HFF-Myc (cell line): ENCODE measurements around the gene SFTPA1.
"Not testable (repeated sequence)": the region's sequence is repeated elsewhere in the genome, so short reads cannot be mapped to it uniquely, and the experiment has no call there.

Experiments used
- DNase-seq: peaks from one replicate; pipeline ENCODE4 v3.0.0-alpha.2; 2011; ENCODE audit warnings: low read depth; ENCODE audit errors: extremely low read depth
- H3K4me3 ChIP-seq: replicated peaks from 2 replicates; pipeline ENCODE4 v1.5.1; 2011; ENCODE audit warnings: low read depth, mild to moderate bottlenecking, control low read depth, low read length
- TF ChIP-seq, protein P1 (sequence below): IDR thresholded peaks from 2 replicates; pipeline ENCODE4 v1.5.1; 2012; ENCODE audit warnings: mild to moderate bottlenecking, low read depth, low read length, control low read depth; ENCODE audit errors: missing control alignments

The SFTPA1 gene

DNA sequence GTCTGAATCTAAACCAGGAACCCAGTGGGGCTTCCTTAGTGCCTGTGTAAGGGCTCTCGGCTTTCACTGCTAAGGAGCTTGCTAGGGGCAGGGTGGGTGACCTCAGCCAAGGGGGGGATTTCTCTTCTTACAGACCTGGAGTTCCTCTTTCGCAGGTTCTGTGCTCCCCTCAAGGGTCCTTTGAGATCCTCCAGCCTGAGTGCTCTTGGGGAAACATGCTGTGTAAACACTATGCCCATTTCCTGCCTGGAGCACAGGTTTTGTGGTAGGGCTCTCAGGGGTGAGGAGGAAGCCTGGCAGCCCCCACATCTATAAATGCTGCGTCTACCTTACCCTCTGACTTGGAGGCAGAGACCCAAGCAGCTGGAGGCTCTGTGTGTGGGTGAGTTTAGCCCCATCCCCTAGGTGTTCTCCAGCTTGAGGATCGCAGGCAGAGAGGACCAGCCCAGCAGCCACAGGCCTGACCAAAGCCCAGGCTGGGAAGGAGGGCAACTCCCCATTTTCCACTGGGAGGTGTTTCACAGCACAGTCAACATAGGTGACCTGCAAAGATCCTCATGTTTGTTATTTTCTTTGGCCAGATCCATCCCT, at the start of gene SFTPA1:
TSS of gene SFTPA1 (plus strand) at position 339 of the 591 bp plus-strand sequence. CDS start 887 bp downstream, outside the sequence.
- DNase-seq = no peak
- no peak within 1 kb of the TSS for H3K4me3 ChIP-seq
- TF ChIP-seq, protein P1, sequence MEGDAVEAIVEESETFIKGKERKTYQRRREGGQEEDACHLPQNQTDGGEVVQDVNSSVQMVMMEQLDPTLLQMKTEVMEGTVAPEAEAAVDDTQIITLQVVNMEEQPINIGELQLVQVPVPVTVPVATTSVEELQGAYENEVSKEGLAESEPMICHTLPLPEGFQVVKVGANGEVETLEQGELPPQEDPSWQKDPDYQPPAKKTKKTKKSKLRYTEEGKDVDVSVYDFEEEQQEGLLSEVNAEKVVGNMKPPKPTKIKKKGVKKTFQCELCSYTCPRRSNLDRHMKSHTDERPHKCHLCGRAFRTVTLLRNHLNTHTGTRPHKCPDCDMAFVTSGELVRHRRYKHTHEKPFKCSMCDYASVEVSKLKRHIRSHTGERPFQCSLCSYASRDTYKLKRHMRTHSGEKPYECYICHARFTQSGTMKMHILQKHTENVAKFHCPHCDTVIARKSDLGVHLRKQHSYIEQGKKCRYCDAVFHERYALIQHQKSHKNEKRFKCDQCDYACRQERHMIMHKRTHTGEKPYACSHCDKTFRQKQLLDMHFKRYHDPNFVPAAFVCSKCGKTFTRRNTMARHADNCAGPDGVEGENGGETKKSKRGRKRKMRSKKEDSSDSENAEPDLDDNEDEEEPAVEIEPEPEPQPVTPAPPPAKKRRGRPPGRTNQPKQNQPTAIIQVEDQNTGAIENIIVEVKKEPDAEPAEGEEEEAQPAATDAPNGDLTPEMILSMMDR = no peak

DNA sequence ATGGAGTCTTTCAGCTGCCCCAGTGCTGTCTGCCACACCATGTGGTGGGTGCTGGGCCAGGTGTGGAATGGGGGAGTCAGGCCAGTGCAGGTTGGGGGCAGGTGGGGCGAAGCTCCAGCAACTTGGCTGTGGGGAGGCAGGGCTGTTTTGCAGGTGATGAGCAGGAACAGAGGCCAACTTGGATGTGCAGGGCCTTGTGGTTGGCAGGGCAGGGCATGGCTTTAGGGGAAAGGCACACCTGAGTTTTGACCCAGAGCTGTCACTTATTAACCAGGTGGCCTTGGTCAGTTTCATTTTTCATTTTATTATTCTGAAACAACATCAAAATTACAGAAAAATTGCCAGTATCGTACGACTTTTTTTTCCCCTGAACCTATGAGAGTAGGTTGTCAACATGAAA, 49.5 kb upstream of the SFTPA1 start:
- DNase-seq = no peak
- no peak overlapping the region for H3K4me3 ChIP-seq
- TF ChIP-seq, protein P1 = no peak

DNA sequence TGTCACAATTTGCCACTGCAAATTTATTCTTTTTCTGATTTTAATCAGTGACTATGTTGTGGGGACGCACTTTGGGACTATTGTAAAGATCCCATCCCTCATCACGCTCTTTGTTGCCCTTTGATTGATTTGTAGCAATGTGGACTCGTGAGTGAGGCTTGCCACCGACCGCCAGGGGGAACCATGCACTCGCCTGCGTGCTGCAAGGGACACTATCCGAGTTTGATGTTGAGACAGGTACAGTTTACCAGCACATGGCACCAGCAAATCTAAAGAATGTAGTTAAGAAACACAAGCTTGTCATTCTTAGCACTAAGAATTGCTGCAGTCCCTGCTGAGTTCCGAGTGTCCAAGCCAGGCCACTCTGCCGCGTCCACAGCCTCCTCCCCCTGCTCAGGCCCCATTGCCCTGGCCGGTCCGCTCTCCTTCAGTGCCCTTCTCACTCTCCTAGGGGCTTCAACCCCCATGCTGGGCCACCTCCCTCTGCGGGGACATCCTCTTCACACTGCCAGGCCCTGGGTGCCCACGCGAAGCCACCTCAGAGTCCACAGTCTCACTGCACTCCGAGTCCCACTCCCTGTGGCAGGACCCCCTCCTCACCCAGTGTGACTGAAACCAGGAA, 48.5 kb upstream of the SFTPA1 start:
- TF ChIP-seq, protein P1 = peak; percentile 89
- DNase-seq = peak; percentile 11
- H3K4me3 ChIP-seq = no peak overlapping the region

DNA sequence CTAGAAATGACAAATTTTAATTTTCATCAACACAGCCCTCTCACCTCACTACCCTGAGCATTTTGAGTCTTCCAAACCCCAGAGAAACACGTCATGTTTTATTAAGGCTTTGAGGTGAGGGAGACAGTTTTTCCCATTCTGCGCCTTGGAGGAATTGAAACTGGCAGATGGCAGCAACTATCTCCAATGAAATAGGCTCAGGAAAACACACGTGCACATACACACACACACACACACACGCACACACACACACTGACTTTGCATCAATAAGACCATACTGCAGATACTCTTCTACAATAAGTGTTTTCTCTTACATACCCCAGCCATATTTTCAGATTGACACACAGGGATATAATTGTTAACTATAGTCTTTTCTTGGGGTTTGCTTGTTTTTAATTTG, 47.3 kb upstream of the SFTPA1 start:
- TF ChIP-seq, protein P1 = no peak
- no peak for DNase-seq
- H3K4me3 ChIP-seq = no peak overlapping the region

DNA sequence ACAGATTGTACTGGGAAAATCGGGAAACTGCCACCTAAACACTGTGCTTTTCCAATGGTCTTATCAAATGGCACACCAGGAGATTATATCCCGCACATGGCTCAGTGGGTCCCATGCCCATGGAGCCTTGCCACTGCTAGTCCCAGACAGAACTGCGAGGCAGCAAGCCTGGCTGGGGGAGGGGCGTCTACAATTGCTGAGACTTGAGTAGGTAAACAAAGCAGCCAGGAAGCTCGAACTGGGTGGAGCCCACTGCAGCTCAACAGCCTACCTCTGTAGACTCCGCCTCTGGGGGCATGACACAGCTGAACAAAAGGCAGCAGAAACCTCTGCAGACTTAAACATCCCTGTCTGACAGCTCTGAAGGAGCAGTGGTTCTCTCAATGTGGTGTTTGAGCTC, 40.1 kb upstream of the SFTPA1 start:
- not testable (repeated sequence) for H3K4me3 ChIP-seq, DNase-seq

DNA sequence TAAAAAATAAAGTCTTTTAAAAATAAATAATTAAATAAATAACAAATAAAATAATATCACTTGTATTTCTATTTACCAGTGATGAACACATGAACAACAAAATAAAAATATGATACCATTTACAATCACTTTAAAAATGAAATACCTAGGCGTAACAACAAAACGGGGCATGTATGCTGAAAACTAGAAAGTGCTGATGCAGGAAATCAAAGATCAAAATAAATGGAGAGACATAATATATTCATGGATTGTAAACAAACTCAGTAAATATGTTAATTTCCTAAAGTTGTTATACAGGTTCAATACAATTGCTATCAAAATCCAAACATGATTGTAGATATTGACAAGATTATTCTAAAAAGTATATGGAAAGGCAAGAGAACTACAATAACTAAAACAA, 31.4 kb upstream of the SFTPA1 start:
- H3K4me3 ChIP-seq = no peak overlapping the region
- TF ChIP-seq, protein P1 = no peak
- DNase-seq = no peak

DNA sequence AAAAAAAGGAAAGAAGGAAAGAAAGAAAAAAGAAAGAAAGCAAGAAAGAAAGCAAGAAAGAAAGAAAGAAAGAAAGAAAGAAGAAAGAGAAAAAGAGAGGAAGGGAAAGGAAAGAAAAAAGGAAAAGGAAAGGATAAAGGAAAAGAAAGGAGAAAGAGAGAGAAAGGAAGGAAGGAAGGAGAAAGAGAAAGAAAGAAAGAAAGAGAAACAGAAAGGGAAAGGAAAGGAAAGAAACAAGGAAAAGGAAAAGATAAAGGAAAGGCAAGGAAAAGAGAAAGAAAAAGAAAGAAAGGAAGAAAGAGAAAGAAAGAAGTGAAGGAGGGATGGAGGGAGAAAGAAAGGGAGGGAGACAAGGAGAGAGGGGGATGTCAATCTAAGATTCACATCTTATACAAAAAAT, 29.7 kb upstream of the SFTPA1 start:
- no peak for DNase-seq
- TF ChIP-seq, protein P1 = no peak
- no peak overlapping the region for H3K4me3 ChIP-seq
